ENCODE results near the gene VWA5B2.
A peak's percentile ranks its signal among the peaks of the same experiment; 100 is the strongest.
"Not testable (repeated sequence)": the region's sequence is repeated elsewhere in the genome, so short reads cannot be mapped to it uniquely, and the experiment has no call there.

VWA5B2 gene

GRCh38 chr3:184241447-184242296, 12.3 kb downstream of the VWA5B2 start:
- DNase-seq (ENCODE audit: low read depth in 2 of 2) = no peak

GRCh38 chr3:184242297-184242685, 12.9 kb downstream of the VWA5B2 start:
- no peak for DNase-seq (ENCODE audit: low read depth in 2 of 2)

- peak; percentile 64 to 85 for DNase-seq (ENCODE audit: low read depth in 2 of 2)
These were observed 19.3 kb downstream of the VWA5B2 start, which contains the start of gene ALG3 for GRCh38 chr3:184248454-184249411. Gene ALG3 (minus strand): TSS chr3:184248962. CDS start chr3:184248940, 22 bp downstream.

- peak; percentile 82 to 91 for DNase-seq (ENCODE audit: low read depth in 2 of 2)
These were observed 20.2 kb downstream of the VWA5B2 start, which contains the start of gene EEF1AKMT4 for GRCh38 chr3:184249412-184250166. Gene EEF1AKMT4 (plus strand): TSS chr3:184249672. CDS start chr3:184249695, 23 bp downstream.

GRCh38 chr3:184250167-184250828, 20.9 kb downstream of the VWA5B2 start:
- DNase-seq (ENCODE audit: low read depth in 2 of 2) = peak; percentile 77 to 80

GRCh38 chr3:184255291-184256039, 26.1 kb downstream of the VWA5B2 start:
- DNase-seq (ENCODE audit: low read depth in 2 of 2) = no peak

GRCh38 chr3:184257083-184257915, 27.9 kb downstream of the VWA5B2 start:
- DNase-seq (ENCODE audit: low read depth in 2 of 2) = no peak

- DNase-seq (ENCODE audit: low read depth in 2 of 2) = no peak
These were observed 29.5 kb downstream of the VWA5B2 start for GRCh38 chr3:184258926-184259325.

GRCh38 chr3:184259396-184259877, 30.1 kb downstream of the VWA5B2 start:
- no peak for DNase-seq (ENCODE audit: low read depth in 2 of 2)

- no peak for DNase-seq (ENCODE audit: low read depth in 2 of 2)
These were observed 30.7 kb downstream of the VWA5B2 start for GRCh38 chr3:184259878-184260723.

GRCh38 chr3:184260724-184261269, 31.4 kb downstream of the VWA5B2 start:
- DNase-seq (ENCODE audit: low read depth in 2 of 2) = no peak

- no peak for DNase-seq (ENCODE audit: low read depth in 2 of 2)
These were observed 32.0 kb downstream of the VWA5B2 start, which contains the start of gene CAMK2N2 for GRCh38 chr3:184261270-184261853. Gene CAMK2N2 (minus strand): TSS chr3:184261553. CDS start chr3:184261285, 268 bp downstream.

- DNase-seq (ENCODE audit: low read depth in 2 of 2) = no peak
These were observed 32.7 kb downstream of the VWA5B2 start for GRCh38 chr3:184261854-184262763.

- DNase-seq (ENCODE audit: low read depth in 2 of 2) = no peak
These were observed 33.4 kb downstream of the VWA5B2 start for GRCh38 chr3:184262764-184263179.

- not testable (repeated sequence) for DNase-seq (ENCODE audit: low read depth in 2 of 2)
These were observed 37.9 kb downstream of the VWA5B2 start for GRCh38 chr3:184267249-184267648.

- DNase-seq (ENCODE audit: low read depth in 2 of 2) = no peak
These were observed 42.9 kb downstream of the VWA5B2 start for GRCh38 chr3:184272269-184272668.
